ENCODE data around the gene C1orf87.
"Not testable (repeated sequence)": the region's sequence is repeated elsewhere in the genome, so short reads cannot be mapped to it uniquely, and the experiment has no call there.

GRCh38 chr1:59968746-59969145 lies 104.8 kb downstream of the C1orf87 start:
- not testable (repeated sequence) for TF ChIP-seq POLR2AphosphoS5 (IDR thresholded peaks at IDR 0.05; ENCODE audit: low read depth, low read length); EP300 (IDR thresholded peaks at IDR 0.05; ENCODE audit: borderline replicate concordance in 1 of 2, low read depth in 1 of 2, low read length in 1 of 2); CTCF (IDR thresholded peaks at IDR 0.05); NRF1 (IDR thresholded peaks at IDR 0.05; ENCODE audit: low read depth, low read length); REST (IDR thresholded peaks at IDR 0.05; ENCODE audit: low read depth, low read length); JUND (IDR thresholded peaks at IDR 0.05); TAF1 (IDR thresholded peaks at IDR 0.05; ENCODE audit: borderline replicate concordance, low read depth, low read length)

Measured in SK-N-SH (cell line).